Endometrium (tissue), 2 donors: Measurements from ENCODE around the gene SETD5.

Source experiments
- FAIRE-seq: peaks from 2 replicates; lab custom pipeline; 2012; peaks lifted over from hg19 to GRCh38; lab: Jason Lieb, UNC
- donor health status: control.
- donor health status: control.

Gene SETD5

GRCh38 chr3:9514956-9515355, 117.5 kb downstream of the SETD5 start:
- FAIRE-seq, result no peak

GRCh38 chr3:9525078-9525477, 127.7 kb downstream of the SETD5 start:
- FAIRE-seq, result no peak
